Right ventricle myocardium inferior (tissue), 1 donor: ENCODE data around the gene A4GALT. TPM values are rescaled to one million over a fixed set of nuclear protein-coding genes. Genes with fewer than 3 reads are reported as not detected.
"Not testable (repeated sequence)": the region's sequence is repeated elsewhere in the genome, so short reads cannot be mapped to it uniquely, and the experiment has no call there.

Experiments used
- ATAC-seq: fragments of 200-7000 bp; cut with Tn5 transposase; one replicate; pipeline ENCODE4 v1.9.1; 2020; ENCODE audit warnings: mild to moderate bottlenecking, moderate library complexity
- DNase-seq: peaks from one replicate; pipeline ENCODE4 v3.0.0; 2021; ENCODE audit errors: missing footprints
- intact Hi-C: fragments of 100-400 bp; cut with DNase I; formaldehyde crosslinking; loops from one replicate; pipeline ENCODE4 v1.11.0; 2022
- total RNA-seq: library from RNA; stranded (reverse); fragmentation: NEBNext Ultra II Directional; extraction: Animal tissue kit (Norgen Biotek cat#: 25700); gene quantifications from one replicate; pipeline ENCODE4 v1.2.1, GENCODE V29; 2021
- donor health status: DM: no; HTN: yes; CAD: no; lungs with severe emphysema.

A4GALT gene
- total RNA-seq, 1 donor from 2014 or later: 81.2 TPM

DNA sequence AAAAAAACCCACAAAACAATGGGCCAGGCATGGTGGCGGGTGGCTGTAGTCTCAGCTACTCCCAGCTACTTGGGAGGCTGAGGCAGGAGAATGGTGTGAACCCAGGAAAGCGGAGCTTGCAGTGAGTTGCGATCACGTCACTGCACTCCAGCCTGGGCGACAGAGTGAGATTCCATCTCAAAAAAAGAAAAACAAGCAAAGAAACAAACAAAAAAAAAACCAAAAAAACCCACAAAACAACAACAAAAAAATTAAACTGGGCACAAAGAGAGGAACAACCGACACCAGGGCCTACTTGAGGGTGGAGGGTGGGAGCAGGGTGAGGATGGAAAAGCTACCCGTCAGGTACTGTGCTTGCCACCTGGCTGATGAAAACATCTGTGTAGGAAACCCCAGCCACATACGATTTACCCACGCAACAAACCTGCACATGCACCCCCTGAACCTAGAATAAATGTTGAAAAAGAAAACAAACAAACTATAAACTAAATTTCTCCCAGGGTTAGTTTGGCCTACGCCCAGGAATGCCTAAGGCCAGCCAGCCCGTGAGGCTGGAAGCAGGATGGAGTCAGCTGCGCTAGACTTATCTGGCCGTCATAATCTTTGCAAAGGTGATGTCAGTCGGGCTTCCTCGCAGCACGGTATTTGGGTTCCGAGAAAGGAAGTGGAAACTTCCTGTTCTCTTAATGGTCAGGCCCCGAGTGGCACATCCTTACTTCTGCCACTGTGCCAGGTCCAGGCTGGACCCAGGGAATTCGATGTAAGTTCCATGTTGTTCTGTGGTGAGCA is 49.6 kb downstream of the A4GALT start:
- DNase-seq (no peak), ATAC-seq (no peak)
- intact Hi-C loops: no loop called here

DNA sequence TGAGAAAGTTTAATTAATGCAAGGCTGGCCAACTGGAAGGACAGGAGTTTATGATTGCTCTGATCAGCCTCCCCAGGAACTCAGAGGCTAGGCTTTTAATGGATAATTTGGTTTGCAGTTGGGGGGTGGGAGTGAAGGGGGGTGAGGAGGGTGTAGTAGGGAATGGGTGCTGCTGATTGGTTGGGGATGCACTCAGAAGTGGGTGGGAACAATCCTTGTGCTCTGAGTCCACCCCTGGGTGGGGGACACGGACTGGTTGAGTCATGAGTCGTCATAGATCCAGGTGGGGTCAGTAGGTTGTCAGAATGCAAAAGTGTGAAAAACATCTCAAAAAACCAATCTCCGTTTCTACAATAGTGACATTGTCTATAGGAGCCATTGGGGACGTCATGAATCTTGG is 50.6 kb downstream of the A4GALT start:
- intact Hi-C loops: no loop called here
- ATAC-seq (no peak), DNase-seq (no peak)

DNA sequence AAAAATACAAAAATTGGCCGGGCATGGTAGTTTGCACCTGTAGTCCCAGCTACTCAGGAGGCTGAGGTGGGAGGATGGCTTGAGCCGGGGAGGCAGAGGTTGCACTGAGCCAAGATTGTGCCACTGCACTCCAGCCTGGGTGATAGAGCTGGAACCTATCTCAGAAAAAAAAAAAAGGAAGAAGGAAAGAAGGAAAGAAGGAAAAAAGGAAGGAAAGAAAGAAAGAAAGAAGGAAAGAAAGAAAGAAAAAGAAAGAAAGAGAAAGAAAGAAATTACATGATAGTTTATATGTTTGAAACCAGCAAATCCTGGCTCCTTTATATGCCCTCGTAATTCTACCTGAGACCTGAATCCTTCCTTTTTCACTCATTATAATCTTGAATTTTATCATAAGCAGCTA is 54.3 kb downstream of the A4GALT start:
- intact Hi-C loops, ATAC-seq, DNase-seq: not testable (repeated sequence)

DNA sequence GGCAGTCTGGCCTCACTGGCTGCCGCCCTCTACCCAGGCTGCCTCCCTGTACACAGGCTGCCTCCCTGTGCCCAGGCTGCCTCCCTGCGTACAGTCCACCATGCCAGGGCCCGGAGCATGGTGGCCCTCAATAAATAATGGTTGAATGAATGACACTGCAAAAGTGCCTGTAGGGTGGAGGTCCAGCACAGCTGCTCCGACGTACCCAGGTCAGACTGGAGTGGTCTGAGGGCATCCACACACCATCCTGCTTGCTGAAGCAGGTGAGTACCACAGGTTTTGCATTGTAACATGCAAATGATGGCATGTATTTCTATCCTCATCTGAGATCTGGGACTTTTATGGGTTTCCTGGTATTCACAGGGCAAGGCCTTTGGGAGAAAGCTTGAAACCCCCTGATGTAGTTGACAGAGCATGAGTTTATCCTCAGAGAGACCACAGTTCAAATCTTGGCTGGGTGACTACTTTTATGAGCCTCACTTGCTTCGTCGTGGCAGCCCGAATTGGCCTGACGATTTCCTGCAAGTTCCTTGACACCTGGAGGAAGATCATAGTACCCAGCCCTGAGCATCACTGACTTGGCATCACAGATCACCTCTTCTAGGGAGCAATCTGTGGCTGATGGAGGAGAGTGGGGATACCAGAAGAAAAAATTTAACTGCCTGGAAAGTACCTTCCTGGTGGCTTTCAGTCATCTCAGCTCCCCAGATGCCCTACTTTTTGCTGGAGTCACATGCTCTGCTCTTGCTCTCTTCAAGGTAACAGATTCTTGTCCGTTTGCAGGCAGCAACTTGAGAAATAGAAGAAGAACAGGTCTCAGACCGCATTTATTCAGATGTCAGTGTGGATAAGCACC is 55.5 kb downstream of the A4GALT start:
- intact Hi-C loops: loop anchor here (5.0 kb wide), 2 partner anchors 52 to 157 kb away; no protein-coding TSS in a partner anchor
- ATAC-seq: no peak
- DNase-seq: no peak

DNA sequence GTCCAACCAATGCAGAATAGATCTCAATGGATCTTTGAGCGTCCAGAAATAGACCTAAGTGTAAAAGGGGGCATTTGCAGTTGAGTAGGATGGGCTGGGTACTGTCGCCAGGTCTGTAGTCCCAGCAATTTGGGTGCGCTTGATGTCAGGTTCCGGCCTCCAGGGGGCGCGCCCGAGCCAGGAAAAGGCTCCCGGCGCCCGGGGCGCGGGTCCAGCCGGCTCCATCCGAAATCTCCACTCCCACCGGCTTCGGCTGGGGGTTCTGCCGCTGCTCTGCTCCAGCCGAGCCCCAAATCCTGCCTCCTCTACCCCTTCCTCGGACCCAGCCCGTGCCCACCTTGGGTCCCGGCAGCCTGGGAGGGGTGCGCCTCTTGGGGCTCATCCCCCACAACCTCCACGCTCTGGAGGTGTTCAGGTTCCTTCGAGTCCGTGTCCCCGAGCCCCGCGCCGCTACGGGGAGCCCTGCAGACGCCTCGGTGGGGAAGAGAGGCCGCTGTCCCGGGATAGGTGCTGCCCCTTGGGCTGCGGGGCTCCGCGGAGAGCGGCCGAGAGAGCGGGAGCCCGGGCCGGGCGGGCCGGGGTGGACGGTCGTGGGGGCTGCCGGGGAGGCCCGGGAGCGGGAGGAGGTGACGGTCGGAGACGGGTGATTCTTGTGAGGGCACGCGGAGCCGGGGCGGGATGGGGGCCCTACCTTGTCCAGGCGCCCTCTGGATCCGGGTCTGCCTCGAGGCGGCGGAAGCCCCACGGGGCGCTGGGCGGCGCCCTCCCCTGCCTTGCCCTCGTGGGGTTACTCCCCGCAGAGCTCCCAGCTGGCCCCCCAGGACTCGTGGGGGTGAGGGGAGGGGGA is 58.5 kb downstream of the A4GALT start:
- peak; percentile 92 for DNase-seq
- intact Hi-C loops: loop anchor here (5.0 kb wide), 2 partner anchors 55 to 160 kb away; no protein-coding TSS in a partner anchor
- peak; percentile 89 for ATAC-seq

DNA sequence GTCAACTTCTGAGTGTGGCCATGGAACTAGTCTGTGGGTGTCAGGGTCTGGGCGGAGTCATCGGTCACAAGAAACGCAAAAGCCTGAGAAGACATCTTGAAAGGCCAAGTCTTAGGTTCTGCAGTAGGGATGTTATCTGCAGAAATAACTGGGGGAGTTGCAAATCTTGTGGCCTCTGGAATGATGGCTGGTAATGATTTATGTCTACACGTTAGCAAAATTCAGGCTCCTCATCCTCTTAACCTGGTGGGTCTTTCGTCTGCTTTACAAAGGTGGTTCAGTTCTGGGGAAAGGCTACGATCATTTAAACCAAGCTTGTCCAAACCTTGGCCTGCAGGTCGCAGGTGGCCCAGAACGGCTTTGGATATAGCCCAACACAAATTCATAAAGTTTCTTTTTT is 64.1 kb downstream of the A4GALT start:
- ATAC-seq (no peak), DNase-seq (no peak)
- intact Hi-C loops: no loop called here

DNA sequence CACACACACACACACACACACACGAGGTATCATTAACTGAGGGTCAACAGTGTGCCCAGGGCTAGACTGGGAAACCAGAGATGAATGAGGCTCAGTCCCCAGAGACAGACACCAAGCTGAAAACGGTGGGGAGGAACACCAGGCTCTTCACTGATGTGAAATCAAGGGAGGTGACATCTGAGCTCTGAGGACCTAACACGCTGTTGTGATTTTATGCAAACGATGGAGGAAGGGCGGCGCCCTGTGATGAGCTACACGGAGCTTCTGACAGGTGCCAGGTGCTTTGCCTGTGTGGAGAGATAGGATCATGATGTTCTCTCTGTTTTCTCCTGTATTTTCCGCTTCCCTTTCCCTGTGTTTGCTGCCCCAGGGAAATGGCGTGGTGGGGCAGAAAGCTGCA is 65.0 kb downstream of the A4GALT start:
- no peak for ATAC-seq
- intact Hi-C loops: no loop called here
- no peak for DNase-seq

DNA sequence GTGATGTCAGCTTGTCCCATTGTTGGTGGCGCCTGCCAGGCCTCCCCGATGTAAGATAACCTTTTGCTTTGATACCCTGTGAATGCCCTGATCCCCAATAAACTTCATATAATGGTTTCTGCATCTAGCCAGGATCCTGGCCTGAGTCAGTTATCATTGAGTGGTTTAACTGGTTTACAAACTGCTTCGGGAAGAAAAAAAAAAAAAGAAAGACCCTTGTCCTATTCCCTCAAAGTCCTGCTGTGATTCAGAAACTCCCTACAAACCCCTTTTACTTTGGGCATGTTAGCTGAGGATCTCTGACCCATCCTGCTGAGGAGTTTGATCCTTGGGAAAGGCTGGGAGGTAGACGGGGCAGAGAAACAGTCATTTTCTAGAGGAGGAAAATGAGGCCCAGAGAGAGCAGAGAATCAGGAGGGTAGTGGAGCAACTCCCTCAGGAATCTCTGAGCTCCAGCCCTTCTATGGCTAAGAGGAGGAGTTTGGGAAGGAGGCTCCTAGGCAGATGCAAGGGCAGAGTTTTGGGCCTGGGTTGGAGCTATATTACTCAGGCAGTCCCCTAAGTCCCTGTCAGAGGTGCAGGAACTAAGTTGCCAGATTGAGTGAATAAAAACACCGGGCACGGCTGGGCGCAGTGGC is 66.1 kb downstream of the A4GALT start:
- DNase-seq (no peak), ATAC-seq (no peak)
- intact Hi-C loops: no loop called here

DNA sequence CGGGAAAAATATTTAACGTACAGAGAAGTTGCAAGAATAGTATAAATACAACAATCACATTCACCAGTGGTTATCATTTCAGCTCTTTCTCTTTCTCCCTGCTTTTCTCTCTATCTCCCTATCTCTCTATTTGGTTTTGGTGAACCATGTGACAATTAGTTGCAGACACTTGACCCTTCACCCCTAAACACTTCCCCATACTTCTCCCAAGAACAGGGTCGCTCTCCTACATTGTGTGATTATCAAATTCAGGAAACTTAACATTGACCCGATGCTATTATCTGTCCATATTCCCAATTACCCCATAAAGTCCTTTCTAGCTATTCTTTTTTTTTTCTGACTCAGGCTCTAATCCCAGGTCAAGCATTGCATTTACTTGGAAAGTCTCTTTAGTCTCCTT is 66.7 kb downstream of the A4GALT start:
- intact Hi-C loops: no loop called here
- ATAC-seq: no peak
- no peak for DNase-seq

DNA sequence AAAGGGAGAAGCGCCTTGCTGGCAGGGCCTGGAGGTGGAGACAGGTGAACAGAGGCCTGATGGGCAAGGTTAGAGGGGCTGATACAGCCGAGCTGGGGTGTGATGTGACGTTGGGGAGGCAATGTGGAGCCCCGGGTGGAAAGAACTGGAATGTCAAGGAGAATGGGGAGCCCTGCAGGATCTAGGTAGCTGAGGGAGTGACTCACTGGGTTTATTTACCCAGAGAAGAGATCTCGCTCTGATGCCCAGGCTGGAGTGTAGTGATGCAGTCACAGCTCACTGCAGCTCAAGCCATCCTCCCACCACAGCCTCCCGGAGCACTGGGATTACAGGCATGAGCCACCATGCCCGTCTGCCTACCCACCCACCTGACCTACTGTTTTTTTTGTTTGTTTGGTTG is 69.5 kb downstream of the A4GALT start:
- ATAC-seq (no peak), DNase-seq (peak; percentile 11)
- intact Hi-C loops: no loop called here

DNA sequence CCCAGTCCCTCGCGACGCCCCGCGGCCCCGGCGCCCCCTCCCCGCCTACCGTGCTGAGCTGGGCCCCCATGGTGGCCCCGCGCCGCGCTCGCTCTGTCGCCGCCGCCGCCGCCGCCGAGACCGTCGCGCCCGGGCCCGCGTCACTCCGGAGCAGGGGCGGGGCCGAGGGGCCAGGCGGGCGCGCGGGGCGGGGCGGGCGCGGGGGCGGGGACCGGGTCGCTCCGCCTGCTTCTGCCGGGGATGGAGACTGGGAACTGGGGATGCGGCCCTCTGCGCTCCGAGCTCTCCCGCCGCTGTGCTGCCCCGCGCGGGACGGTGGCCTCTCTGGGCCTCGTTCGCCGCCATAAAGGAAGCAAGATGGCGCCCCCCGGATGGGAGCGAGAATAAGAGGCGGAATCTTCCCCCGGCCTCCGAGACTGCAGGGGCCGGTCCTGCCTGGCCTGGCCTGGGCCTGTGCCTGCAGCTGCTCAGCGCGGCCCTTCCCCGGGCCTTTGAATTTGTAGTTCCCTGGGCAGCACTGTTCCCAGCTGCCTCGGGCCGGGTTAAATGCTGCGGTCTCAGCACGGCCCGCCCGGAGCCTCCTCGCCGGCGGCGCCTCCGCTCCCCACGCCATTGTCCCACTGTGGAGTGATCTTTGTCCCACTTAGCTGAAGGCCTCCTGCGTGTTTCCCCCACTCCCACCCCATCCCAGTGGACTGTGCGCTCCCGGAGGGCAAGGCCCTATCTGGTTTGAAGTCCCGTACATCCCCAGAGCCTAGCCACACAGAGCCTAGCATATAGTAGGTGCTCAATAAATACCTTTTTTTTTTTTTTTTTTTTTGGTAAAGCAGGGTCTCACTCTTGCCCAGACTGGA is 71.2 kb downstream of the A4GALT start, which contains the start of gene CYB5R3:
Gene CYB5R3 (minus strand): TSS at position 147 of the 854 bp plus-strand sequence. CDS start 77 bp downstream, at position 70.
- intact Hi-C loops: loop anchor here (5.0 kb wide), 1 partner anchor 38 kb away; no protein-coding TSS in a partner anchor
- peak; percentile 93 for DNase-seq
- ATAC-seq: peak; percentile 73

DNA sequence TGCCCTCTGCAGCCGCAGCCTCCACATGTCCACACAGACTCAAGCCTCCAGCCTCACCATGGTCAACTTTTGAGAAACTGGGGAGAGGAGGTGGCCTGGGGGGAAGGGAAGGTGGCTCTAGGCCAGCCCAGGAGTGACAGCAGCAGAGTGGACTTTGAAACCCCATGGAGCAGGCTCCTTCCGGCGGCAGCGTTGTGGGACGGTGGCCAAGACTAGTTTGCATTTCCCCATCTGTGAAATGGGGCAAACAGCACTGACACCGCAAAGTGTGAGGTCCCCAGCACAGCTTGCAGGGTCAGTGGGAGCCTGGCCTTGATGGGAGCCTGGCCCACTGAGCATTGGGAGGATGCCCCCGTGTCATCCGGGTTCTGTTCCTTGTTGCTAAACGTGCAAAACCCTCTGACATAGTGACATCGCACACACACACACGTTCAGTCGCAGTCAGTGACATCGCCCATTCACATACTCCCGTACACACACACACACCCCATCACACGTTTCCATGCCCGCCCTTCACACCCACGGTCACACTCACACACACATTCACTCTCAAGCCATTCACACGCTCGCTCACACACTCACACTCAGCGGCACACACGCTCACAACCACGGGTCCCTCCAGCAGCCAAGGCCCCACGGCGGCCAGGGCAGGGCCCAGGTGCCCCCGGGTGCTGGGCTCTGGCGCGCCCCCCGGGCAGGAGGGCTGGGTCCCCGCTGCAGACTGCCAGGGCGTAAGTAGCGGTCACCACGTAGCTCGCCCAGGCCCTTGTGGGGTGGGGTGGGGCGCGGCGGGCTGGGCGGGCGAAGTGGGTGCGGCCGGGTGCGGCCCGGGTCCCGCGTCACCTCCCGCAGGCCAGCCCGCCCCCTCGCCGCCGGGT is 72.1 kb downstream of the A4GALT start:
- peak; percentile 86 for DNase-seq
- peak; percentile 42 for ATAC-seq
- intact Hi-C loops: loop anchor here (5.0 kb wide), 1 partner anchor 39 kb away; no protein-coding TSS in a partner anchor

DNA sequence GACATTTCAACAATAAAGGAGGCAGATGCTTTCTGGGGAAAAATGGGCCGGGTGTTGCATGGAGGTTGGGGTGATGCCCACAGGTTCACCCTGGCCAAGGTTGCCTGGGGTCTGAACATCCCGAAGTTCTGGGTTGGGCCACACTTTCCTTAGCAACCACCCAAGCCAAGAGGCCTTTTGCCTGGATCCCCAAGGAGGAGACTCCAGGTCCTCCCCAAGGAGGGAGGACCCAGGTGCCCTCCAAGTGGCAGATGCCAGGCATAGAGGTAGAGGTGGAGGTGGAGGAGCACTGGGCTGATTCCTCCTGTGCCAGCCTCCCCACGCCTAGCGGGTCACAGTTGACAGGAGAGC is 72.7 kb downstream of the A4GALT start:
- DNase-seq (no peak), ATAC-seq (no peak)
- intact Hi-C loops: loop anchor here (5.0 kb wide), 1 partner anchor 39 kb away; no protein-coding TSS in a partner anchor

DNA sequence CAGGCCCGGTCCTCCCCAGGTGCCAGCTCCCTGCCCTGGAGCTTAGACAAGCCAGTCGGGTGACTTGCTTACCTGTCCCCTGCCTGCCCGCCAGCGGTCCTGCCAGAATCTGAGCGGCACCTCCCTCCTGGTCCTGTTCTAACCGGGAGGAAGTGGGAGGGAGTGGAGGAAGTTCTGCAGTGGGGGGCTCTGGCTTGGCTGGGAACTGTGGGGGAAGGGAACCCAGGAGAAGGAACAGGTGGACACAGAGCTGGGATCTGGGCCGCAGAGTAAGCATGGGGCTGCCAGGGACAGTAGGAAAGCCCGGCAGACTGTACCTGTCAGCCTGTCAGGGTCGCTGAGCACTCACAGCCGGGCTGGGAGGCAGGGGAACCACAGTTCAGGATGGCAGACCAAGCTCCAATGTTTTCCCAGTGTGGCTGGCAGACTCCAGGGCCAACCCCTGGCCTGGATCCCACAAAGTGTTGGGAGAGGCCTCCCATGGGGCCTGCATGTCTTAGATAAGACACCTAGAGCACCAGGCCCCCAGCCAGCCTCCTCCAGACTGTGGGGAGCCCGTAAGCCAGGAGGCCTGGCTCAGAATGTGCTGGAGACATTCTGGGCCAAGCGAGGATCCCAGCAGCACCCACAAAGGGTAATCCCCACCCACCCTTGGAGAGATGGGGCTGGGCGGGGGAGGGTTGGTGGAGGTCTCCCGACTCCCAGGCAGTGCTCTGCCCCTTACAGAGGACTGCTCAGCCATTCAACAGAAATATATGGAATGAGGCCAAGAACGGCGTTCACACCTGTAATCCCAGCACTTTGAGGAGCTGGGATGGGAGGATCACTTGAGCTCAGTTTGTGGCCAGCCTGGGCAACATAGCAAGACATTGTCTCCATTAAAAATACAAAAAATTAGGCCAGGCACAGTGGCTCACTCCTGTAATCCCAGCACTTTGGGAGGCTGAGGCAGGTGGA is 73.8 kb downstream of the A4GALT start:
- intact Hi-C loops: loop anchor here (5.0 kb wide), 1 partner anchor 40 kb away; no protein-coding TSS in a partner anchor
- DNase-seq (peak; percentile 83), ATAC-seq (peak; percentile 51)

DNA sequence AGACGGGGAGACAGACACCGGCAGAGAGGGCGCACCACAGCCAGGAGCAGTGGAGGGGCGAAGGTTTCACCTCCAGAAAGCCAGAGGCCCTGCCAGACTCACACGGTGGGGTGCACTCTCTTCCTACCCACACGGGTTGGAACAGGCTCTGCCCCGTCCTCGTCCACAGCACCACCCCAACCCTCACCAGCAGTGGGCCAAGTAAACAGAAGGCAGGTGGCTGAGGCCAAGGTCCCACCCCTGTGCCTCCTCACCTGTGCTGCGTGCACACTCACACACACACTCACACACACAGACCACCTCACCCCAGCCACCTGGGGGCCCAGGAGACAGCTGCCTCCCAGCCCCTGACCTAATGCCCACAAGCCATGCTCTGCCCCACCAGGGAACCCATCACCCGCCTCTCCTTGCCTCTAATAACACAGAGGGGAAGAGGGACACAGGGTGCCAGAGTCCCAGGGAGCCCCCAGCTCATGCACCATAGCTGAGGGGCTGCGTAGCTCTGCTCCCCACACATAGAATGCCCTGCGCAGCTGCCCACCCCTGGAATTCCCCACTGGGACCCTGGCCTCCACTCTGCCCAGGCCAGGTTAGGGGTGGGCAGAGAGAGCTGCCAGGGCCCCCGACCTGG is 74.6 kb downstream of the A4GALT start:
- intact Hi-C loops: loop anchor here (2.0 to 5.0 kb wide), 2 partner anchors 31 to 41 kb away; partner anchors contain the start of gene POLDIP3
- ATAC-seq: no peak
- DNase-seq: peak; percentile 68
